ENCODE results near the gene RBM23.

DNA sequence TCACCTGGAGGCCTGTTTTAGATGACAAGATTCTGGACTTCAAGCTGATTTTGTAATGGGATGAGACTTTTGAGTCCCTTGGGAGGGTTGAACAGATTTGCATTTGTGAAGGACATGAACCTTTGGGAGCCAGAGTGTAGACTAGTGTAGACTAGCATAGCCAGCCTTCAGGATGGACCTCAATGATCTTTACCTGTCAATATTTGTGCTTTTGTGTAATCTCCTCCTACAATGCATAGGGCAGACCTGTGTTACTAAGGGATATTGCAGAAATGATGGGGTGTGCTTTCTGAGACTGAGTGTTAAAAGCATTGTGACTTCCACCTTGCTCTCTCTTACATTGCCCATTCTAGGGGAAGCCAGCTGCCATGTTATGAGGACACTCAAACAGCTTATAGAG is 57.3 kb downstream of the RBM23 start:
- TF ChIP-seq ZNF274 (IDR thresholded peaks at IDR 0.05; ENCODE audit: low read depth, low read length) (no peak), YY1 (IDR thresholded peaks at IDR 0.05; ENCODE audit: insufficient read depth, insufficient read length) (no peak)

All from NT2/D1 (cell line).